ENCODE measurements around the gene GRAMD2B.
"Not testable (repeated sequence)": the region's sequence is repeated elsewhere in the genome, so short reads cannot be mapped to it uniquely, and the experiment has no call there.

The GRAMD2B gene

DNA sequence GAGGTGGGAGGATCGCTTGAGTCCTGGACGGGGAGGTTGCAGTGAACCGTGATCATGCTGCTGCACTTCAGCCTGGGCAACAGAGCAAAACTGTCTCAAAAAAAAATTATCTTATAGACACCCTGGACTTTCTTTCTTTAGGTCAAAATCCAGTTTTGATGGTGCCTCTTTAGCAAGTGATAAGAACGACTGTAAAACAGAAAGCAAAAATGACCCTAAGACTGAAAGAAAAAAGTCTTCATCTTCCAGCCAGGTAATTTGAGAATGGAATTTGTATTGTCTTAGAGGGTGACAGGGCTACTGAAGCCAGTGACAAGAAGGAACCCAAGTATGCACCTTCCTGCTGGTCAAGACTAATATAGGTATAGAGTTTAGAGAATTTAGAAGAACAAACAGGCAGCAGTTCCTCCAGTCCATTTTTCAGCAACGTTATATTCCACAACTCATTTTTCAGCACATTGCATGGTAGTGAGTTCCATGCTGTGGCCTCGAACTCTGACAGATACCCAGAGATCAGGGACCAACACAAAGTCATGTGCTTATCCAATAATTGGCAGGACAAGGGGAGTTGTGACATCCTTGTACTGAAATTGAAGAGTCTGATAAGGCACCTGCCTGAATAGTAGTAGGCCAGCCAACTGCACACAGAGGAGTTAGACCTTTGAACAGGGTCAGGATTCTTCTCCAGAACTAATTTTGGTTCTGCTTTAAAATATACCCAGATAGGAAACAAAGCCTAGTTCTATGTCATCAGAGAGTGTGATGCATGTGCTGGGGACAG lies 46.5 kb downstream of the GRAMD2B start:
- Histone ChIP-seq H3K4me1 (ENCODE audit: control insufficient read depth, low read depth, low read length) (peaks cover 8% of the 10 kb centered on the region), H3K9ac (ENCODE audit: low read length) (no peak overlapping the region), H3K27ac (ENCODE audit: low read length) (no peak overlapping the region), H3K27me3 (ENCODE audit: control insufficient read depth, insufficient read depth, low read length) (peaks cover 17% of the 10 kb centered on the region), H3K9me3 (ENCODE audit: control insufficient read depth, low read depth, low read length) (no peaks in the 10 kb centered on the region), H3K36me3 (ENCODE audit: control insufficient read depth, low read depth, low read length) (peaks cover 10% of the 10 kb centered on the region), H3K4me3 (ENCODE audit: low read length) (no peak overlapping the region)

DNA sequence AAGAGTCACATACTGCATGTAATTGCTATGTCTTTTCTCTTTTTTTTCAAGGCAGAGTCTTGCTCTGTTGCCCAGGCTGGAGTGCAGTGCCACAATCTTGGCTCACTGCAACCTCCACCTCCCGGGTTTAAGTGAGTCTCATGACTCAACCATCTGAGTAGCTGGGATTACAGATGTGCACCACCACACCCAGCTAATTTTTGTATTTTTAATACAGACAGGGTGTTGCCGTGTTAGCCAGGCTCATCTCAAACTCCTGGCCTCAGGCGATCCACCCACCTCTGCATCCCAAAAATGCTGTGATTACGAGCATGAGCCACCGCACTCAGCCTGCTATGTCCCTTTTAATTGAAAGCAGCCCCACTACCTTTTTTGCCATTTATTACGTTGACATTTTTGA lies 47.3 kb downstream of the GRAMD2B start:
- not testable (repeated sequence) for H3K9me3 ChIP-seq (ENCODE audit: control insufficient read depth, low read depth, low read length); H3K4me3 ChIP-seq (ENCODE audit: low read length); H3K36me3 ChIP-seq (ENCODE audit: control insufficient read depth, low read depth, low read length); H3K9ac ChIP-seq (ENCODE audit: low read length); H3K27me3 ChIP-seq (ENCODE audit: control insufficient read depth, insufficient read depth, low read length); H3K4me1 ChIP-seq (ENCODE audit: control insufficient read depth, low read depth, low read length); H3K27ac ChIP-seq (ENCODE audit: low read length)

DNA sequence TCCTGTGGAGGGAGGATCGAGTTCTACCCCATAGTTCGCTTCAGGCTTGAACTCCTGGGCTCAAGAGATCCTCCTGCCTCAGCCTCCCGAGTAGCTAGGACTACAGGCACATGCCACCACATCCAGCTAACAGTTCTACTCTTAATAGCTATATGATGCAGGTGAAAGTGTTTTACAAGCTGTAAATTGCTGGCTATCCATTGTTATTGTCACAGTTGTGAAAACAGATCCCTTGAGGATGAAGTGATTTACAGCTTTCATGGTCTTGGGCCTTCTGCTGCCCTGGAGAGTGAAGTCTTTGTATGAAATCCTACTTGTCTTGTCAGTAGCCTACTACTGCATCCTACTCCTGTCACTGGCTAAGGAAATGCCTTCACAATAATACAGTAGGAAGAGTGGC lies 48.0 kb downstream of the GRAMD2B start:
- Histone ChIP-seq H3K27ac (ENCODE audit: low read length) (no peak overlapping the region), H3K4me3 (ENCODE audit: low read length) (no peak overlapping the region), H3K4me1 (ENCODE audit: control insufficient read depth, low read depth, low read length) (peaks cover 7% of the 10 kb centered on the region), H3K9ac (ENCODE audit: low read length) (no peak overlapping the region), H3K27me3 (ENCODE audit: control insufficient read depth, insufficient read depth, low read length) (peaks cover 2% of the 10 kb centered on the region), H3K9me3 (ENCODE audit: control insufficient read depth, low read depth, low read length) (no peaks in the 10 kb centered on the region), H3K36me3 (ENCODE audit: control insufficient read depth, low read depth, low read length) (peaks cover 10% of the 10 kb centered on the region)

DNA sequence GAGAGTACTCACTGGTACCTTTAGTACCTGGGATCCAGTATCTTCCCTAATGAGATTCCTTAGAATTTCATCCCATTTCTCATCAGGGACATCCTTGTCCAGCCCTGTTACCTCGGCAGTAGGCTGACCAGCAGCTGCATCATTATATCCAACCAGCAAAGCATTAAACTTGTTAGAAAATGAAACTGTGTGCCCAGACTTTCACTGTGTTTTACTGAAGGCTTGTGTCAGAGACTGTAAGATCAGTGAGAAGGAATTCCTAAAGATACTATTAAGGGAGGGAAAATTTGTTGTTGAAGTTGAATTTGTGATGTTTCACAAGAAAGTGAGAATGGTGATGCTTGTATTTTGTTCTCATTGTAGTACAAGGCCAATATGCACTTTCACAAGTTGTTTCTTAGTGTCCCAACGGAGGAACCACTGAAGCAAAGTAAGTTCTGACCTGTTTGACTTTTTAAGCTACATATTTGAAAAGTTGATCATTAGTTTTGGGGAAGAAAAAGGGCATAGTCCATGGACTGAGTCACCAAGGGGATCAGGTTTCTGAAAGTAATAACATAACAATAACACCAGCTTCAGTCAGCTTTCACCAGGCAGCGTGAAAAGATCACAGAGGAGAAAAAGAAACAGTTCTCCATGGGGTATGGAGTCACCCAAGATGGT lies 48.8 kb downstream of the GRAMD2B start:
- Histone ChIP-seq H3K4me1 (ENCODE audit: control insufficient read depth, low read depth, low read length) (peaks cover 7% of the 10 kb centered on the region), H3K9me3 (ENCODE audit: control insufficient read depth, low read depth, low read length) (no peaks in the 10 kb centered on the region), H3K27ac (ENCODE audit: low read length) (no peak overlapping the region)

DNA sequence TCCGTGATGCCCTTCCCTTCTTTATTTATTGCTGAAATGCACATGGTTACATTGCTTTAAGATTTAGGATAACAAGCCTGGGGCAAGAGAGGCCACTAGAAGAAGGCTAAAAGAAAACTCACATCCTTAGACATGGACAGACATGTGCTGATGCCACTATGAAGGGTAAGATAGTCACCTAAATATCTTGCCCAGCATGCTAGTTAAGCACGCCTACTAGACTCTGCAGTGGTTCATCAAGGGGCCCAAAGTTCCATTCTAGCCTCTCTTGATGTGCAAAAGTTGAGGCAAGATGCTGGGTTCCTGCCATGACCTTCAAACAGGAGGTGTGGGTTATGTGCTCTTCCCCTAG lies 49.3 kb downstream of the GRAMD2B start:
- Histone ChIP-seq H3K9me3 (ENCODE audit: control insufficient read depth, low read depth, low read length) (no peaks in the 10 kb centered on the region), H3K4me1 (ENCODE audit: control insufficient read depth, low read depth, low read length) (peaks cover 7% of the 10 kb centered on the region), H3K27me3 (ENCODE audit: control insufficient read depth, insufficient read depth, low read length) (no peaks in the 10 kb centered on the region), H3K27ac (ENCODE audit: low read length) (no peak overlapping the region), H3K36me3 (ENCODE audit: control insufficient read depth, low read depth, low read length) (peaks cover 10% of the 10 kb centered on the region), H3K9ac (ENCODE audit: low read length) (no peak overlapping the region), H3K4me3 (ENCODE audit: low read length) (no peak overlapping the region)

More for the DNA sequence above, 48.8 kb downstream of the GRAMD2B start:
- no peaks in the 10 kb centered on the region for H3K27me3 ChIP-seq (ENCODE audit: control insufficient read depth, insufficient read depth, low read length)
- no peak overlapping the region for H3K9ac ChIP-seq (ENCODE audit: low read length)
- peaks cover 10% of the 10 kb centered on the region for H3K36me3 ChIP-seq (ENCODE audit: control insufficient read depth, low read depth, low read length)
- no peak overlapping the region for H3K4me3 ChIP-seq (ENCODE audit: low read length)

DNA sequence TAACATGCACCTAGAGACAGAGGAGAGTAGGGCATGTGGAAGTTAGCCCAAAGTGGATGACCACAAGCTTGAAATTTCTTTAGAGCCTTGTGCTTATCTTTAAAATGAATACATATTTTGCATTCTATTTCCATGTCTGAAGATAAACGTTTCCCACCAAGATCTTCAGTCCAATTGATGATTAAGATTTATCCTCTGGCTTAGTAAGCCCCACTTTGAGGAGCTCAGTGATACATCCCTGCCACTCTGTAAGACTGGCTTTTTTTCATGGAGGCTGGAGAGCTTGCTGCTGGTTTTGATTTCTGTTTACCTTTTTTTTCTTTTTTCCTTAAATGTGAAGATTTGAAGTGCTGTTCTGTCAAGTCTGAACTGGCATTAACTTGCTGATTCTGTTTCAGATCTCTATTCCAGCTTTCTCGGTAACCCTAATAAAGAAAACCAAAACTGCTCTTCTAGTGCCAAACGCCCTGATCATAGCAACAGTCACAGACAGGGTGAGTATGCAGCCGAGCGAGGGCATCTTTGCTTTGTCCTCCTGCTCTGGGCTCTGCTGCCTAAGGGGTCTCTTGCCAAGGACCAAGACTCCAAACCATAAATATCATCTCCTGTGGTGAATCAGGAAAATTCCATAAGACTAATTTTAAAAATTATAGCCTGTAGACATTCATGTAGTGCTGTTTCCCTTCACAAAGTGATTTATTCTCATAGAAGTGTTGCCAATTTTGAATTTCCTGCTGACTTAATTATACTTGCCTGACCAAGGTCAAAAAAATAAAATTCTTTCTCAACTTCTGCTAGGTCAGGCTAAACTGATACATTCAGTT lies 54.3 kb downstream of the GRAMD2B start:
- Histone ChIP-seq H3K36me3 (ENCODE audit: control insufficient read depth, low read depth, low read length) (peaks cover 13% of the 10 kb centered on the region), H3K4me3 (ENCODE audit: low read length) (no peak overlapping the region), H3K9me3 (ENCODE audit: control insufficient read depth, low read depth, low read length) (no peaks in the 10 kb centered on the region)

DNA sequence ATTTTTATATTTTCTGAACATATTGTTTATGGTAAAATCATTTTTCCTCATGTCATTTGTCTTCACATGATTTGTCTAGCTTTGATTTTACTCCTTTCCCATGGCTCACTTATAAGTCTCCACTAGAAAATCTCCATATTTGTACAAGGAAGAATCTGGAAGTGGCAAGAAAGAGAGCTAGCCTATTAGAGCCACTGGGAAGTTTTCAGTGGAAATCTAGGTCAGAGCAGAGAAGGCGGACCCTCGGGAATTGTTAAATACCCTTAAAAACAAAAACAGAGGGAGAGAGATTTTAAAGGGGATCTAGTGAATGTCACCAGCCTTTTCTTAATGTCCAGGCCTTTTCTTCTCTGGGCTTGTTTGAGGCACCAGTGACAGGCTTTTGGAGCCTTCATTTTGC lies 56.6 kb downstream of the GRAMD2B start:
- Histone ChIP-seq H3K27me3 (ENCODE audit: control insufficient read depth, insufficient read depth, low read length) (no peaks in the 10 kb centered on the region), H3K36me3 (ENCODE audit: control insufficient read depth, low read depth, low read length) (peaks cover 15% of the 10 kb centered on the region), H3K27ac (ENCODE audit: low read length) (no peak overlapping the region), H3K4me1 (ENCODE audit: control insufficient read depth, low read depth, low read length) (no peaks in the 10 kb centered on the region), H3K9me3 (ENCODE audit: control insufficient read depth, low read depth, low read length) (no peaks in the 10 kb centered on the region), H3K4me3 (ENCODE audit: low read length) (no peak overlapping the region), H3K9ac (ENCODE audit: low read length) (no peak overlapping the region)

More for the DNA sequence above, 54.3 kb downstream of the GRAMD2B start:
- Histone ChIP-seq H3K4me1 (ENCODE audit: control insufficient read depth, low read depth, low read length) (no peaks in the 10 kb centered on the region), H3K9ac (ENCODE audit: low read length) (no peak overlapping the region), H3K27me3 (ENCODE audit: control insufficient read depth, insufficient read depth, low read length) (no peaks in the 10 kb centered on the region), H3K27ac (ENCODE audit: low read length) (no peak overlapping the region)

DNA sequence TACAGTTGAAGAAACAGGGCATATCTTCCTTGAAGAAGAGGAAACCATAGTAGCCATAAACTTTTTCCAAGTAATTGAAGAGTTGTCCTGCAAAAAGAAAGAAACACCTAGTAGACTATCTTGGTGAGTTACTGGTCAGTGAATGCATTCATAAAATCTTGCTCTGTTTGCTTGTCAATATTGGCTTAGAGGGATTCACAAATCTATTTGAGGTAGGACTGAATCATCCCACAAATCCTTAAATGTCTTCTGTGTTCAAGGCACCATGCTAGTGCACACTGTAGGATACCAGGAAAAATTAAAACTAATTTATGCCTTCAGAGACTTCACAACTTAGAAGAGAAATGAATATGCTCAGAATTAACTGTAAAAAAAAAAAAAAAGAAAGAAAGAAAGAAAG lies 57.6 kb downstream of the GRAMD2B start:
- Histone ChIP-seq H3K36me3 (ENCODE audit: control insufficient read depth, low read depth, low read length) (peaks cover 23% of the 10 kb centered on the region), H3K9me3 (ENCODE audit: control insufficient read depth, low read depth, low read length) (no peaks in the 10 kb centered on the region), H3K27ac (ENCODE audit: low read length) (no peak overlapping the region), H3K9ac (ENCODE audit: low read length) (no peak overlapping the region), H3K4me3 (ENCODE audit: low read length) (no peak overlapping the region), H3K4me1 (ENCODE audit: control insufficient read depth, low read depth, low read length) (no peaks in the 10 kb centered on the region), H3K27me3 (ENCODE audit: control insufficient read depth, insufficient read depth, low read length) (no peaks in the 10 kb centered on the region)

DNA sequence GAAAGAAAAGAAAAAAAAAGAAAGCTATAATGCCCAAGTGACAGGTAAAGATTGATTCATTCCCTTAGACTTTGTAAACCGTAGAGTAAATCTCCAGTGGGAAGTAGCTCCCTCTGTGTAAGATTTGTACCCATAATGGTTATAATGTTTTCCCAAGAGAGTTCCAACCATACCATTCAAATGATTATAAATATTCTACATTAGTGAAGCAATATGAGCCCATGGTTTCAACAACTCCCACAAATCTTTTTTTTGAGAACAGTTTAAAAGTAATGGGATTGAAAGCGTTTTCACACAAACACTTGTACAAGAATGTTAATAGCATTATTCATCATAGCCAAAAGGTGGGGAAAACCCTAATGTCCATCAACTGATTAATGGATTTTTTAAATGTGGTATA lies 58.0 kb downstream of the GRAMD2B start:
- H3K36me3 ChIP-seq (ENCODE audit: control insufficient read depth, low read depth, low read length), result peaks cover 27% of the 10 kb centered on the region
- no peaks in the 10 kb centered on the region for H3K9me3 ChIP-seq (ENCODE audit: control insufficient read depth, low read depth, low read length)
- H3K27ac ChIP-seq (ENCODE audit: low read length), result no peak overlapping the region
- H3K9ac ChIP-seq (ENCODE audit: low read length), result no peak overlapping the region
- no peaks in the 10 kb centered on the region for H3K4me1 ChIP-seq (ENCODE audit: control insufficient read depth, low read depth, low read length)
- H3K27me3 ChIP-seq (ENCODE audit: control insufficient read depth, insufficient read depth, low read length), result no peaks in the 10 kb centered on the region
- no peak overlapping the region for H3K4me3 ChIP-seq (ENCODE audit: low read length)

DNA sequence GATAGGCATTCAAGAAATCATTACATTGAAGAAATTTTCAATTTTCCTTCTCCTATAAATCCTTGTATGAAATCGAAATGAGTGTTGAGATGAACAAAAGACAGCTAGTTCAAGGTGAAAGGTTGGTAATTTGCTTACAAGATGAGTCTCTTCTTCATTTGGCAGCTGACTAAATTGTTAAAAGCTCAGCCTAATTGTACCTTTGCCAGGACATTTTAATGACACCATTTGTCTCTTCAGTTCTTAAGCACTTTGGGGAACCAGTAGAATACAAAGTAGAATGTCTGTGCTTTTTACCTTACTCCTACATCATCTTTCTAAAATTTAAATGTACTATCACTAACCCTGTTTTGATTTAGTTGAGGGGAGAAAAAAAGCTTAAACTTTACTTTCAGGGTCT lies 59.4 kb downstream of the GRAMD2B start:
- H3K9me3 ChIP-seq (ENCODE audit: control insufficient read depth, low read depth, low read length), result no peaks in the 10 kb centered on the region
- H3K36me3 ChIP-seq (ENCODE audit: control insufficient read depth, low read depth, low read length), result peaks cover 41% of the 10 kb centered on the region
- H3K4me3 ChIP-seq (ENCODE audit: low read length), result no peak overlapping the region
- H3K4me1 ChIP-seq (ENCODE audit: control insufficient read depth, low read depth, low read length), result no peaks in the 10 kb centered on the region
- H3K27ac ChIP-seq (ENCODE audit: low read length), result no peak overlapping the region
- no peaks in the 10 kb centered on the region for H3K27me3 ChIP-seq (ENCODE audit: control insufficient read depth, insufficient read depth, low read length)
- H3K9ac ChIP-seq (ENCODE audit: low read length), result no peak overlapping the region

DNA sequence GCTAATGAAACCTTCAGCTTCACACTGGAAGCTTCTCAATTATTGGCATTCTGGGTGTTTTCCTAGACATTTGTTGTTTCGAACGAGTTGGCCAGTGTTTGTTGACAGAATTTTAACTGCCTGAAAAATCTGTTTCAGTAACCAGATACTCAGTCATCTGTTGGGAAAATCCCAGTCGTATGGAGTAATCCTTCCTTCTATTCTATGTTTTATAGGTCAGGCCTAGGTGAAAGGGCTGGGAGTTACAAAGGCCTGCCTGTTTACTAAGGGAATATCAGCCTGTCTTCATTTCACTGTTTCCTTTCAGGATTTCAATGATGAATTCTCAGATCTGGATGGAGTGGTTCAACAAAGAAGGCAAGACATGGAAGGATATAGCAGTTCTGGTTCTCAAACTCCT lies 59.9 kb downstream of the GRAMD2B start:
- Histone ChIP-seq H3K27ac (ENCODE audit: low read length) (no peak overlapping the region), H3K9me3 (ENCODE audit: control insufficient read depth, low read depth, low read length) (no peaks in the 10 kb centered on the region), H3K27me3 (ENCODE audit: control insufficient read depth, insufficient read depth, low read length) (no peaks in the 10 kb centered on the region), H3K36me3 (ENCODE audit: control insufficient read depth, low read depth, low read length) (peaks cover 46% of the 10 kb centered on the region), H3K9ac (ENCODE audit: low read length) (no peak overlapping the region), H3K4me3 (ENCODE audit: low read length) (no peak overlapping the region), H3K4me1 (ENCODE audit: control insufficient read depth, low read depth, low read length) (no peaks in the 10 kb centered on the region)

All from iPS-18a (cell line).